Endometrial microvascular endothelial cells (primary cell): Measurements from ENCODE around the gene SPRED2. TPM values are rescaled to one million over a fixed set of nuclear protein-coding genes. Genes with fewer than 3 reads are reported as not detected.

Experiments
- in situ Hi-C: cut with HindIII; loops from 2 replicates; pipeline ENCODE4 v1.10.0; 2017; ENCODE audit warnings: low sequenced_read_pairs, low pct_unique_long_range_greater_than_20kb; ENCODE audit errors: inconsistent ontology term
- total RNA-seq: library from RNA; depleted of rRNA; stranded (reverse); fragments of >200 nt; gene quantifications from one replicate; pipeline ENCODE4 v1.2.3, GENCODE V29; 2015; ENCODE audit errors: inconsistent ontology term

SPRED2 gene
- total RNA-seq, 1 donor from 2014 or later: 8.5 TPM

GRCh38 chr2:65300761-65301711 is 131.4 kb downstream of the SPRED2 start:
- in situ Hi-C loops: no loop called here

- in situ Hi-C loops: no loop called here
Measured at GRCh38 chr2:65300134-65300760, 132.2 kb downstream of the SPRED2 start.

GRCh38 chr2:65299246-65299645 is 133.2 kb downstream of the SPRED2 start:
- in situ Hi-C loops: no loop called here

GRCh38 chr2:65298089-65298488 is 134.3 kb downstream of the SPRED2 start:
- in situ Hi-C loops: no loop called here

- in situ Hi-C loops: no loop called here
Measured at GRCh38 chr2:65297544-65297943, 134.9 kb downstream of the SPRED2 start.

- in situ Hi-C loops: no loop called here
Measured at GRCh38 chr2:65296971-65297370, 135.4 kb downstream of the SPRED2 start.

GRCh38 chr2:65294701-65295100 is 137.7 kb downstream of the SPRED2 start:
- in situ Hi-C loops: no loop called here

GRCh38 chr2:65294136-65294535 is 138.3 kb downstream of the SPRED2 start:
- in situ Hi-C loops: no loop called here

- in situ Hi-C loops: no loop called here
Measured at GRCh38 chr2:65293376-65293775, 139.0 kb downstream of the SPRED2 start.

GRCh38 chr2:65292461-65293011 is 139.9 kb downstream of the SPRED2 start:
- in situ Hi-C loops: no loop called here

GRCh38 chr2:65292106-65292400 is 140.3 kb downstream of the SPRED2 start:
- in situ Hi-C loops: no loop called here

GRCh38 chr2:65291216-65292105 is 140.9 kb downstream of the SPRED2 start:
- in situ Hi-C loops: no loop called here

GRCh38 chr2:65287364-65287763 is 145.0 kb downstream of the SPRED2 start:
- in situ Hi-C loops: no loop called here

GRCh38 chr2:65282477-65283053 is 149.8 kb downstream of the SPRED2 start:
- in situ Hi-C loops: no loop called here

GRCh38 chr2:65281627-65282351 is 150.6 kb downstream of the SPRED2 start:
- in situ Hi-C loops: no loop called here

- in situ Hi-C loops: no loop called here
Measured at GRCh38 chr2:65279756-65280155, 152.6 kb downstream of the SPRED2 start.

GRCh38 chr2:65278531-65278981 is 153.8 kb downstream of the SPRED2 start:
- in situ Hi-C loops: no loop called here

- in situ Hi-C loops: no loop called here
Measured at GRCh38 chr2:65277791-65278483, 154.5 kb downstream of the SPRED2 start.
